GM12878 (cell line): ENCODE data around the gene EMC1. TPM values are rescaled to one million over a fixed set of nuclear protein-coding genes. Genes with fewer than 3 reads are reported as not detected.
A peak's percentile ranks its signal among the peaks of the same experiment; 100 is the strongest.

Experiments
- ATAC-seq: fragments of 200-7000 bp; cut with Tn5 transposase; 3 replicates; pipeline ENCODE4 v1.9.1; 2020; ENCODE audit warnings: mild to moderate bottlenecking, moderate library complexity
- BruUV-seq: library from RNA; stranded (reverse); fragments of 400-500 nt; replicated peaks from 2 replicates; lab custom pipeline; 2021; lab: Mats Ljungman, UMichigan
- CTCF ChIA-PET: fragments of 300-600 bp; sonication (Branson Sonifier 250); formaldehyde crosslinking; extraction: SDS; loops from one replicate; lab custom pipeline; 2021; ENCODE audit warnings: inconsistent platforms; lab: Yijun Ruan, JAX
- POLR2A ChIA-PET: fragments of 350-600 bp; formaldehyde crosslinking; extraction: SDS; loops from one replicate; lab custom pipeline; 2021; ENCODE audit warnings: inconsistent platforms; lab: Charles Lee
- RAD21 ChIA-PET: fragments of 300-600 bp; sonication (Branson Sonifier 250); formaldehyde crosslinking; loops from one replicate; lab custom pipeline; 2023; ENCODE audit warnings: antibody characterized with exemption; ENCODE audit not compliant: unreplicated experiment; lab: Charles Lee
- SMC1A ChIA-PET: fragments of 300-600 bp; sonication (Branson Sonifier 250); formaldehyde crosslinking; loops from one replicate; lab custom pipeline; 2023; ENCODE audit not compliant: unreplicated experiment, uncharacterized antibody; lab: Charles Lee
- DNase-seq: peaks from one replicate; pipeline ENCODE4 v3.0.0-alpha.2; 2011; ENCODE audit warnings: low read depth, low spot score
- FAIRE-seq: peaks from 3 replicates; lab custom pipeline; 2011; peaks lifted over from hg19 to GRCh38; lab: Jason Lieb, UNC
- H2AFZ ChIP-seq: 2 replicates; pipeline ENCODE4 v1.6.0; 2011; ENCODE audit warnings: low read depth, low read length, control low read depth; ENCODE audit not compliant: control insufficient read depth
- H3K27ac ChIP-seq: 2 replicates; pipeline ENCODE4 v1.5.1; 2011; ENCODE audit warnings: control low read depth; ENCODE audit not compliant: control insufficient read depth, insufficient read depth
- H3K27me3 ChIP-seq, 2 experiments: replicated peaks in 1 of 2; 2 replicates each; pipeline versions ENCODE4 v1.6.0 to v1.6.1; 2011; ENCODE audit warnings: low read length in 1 of 2; ENCODE audit not compliant: control insufficient read depth in 2 of 2, insufficient read depth in 2 of 2
- H3K36me3 ChIP-seq, 2 experiments: 2 replicates each; pipeline ENCODE4 v1.5.1; 2011; ENCODE audit warnings: low read length in 1 of 2; ENCODE audit not compliant: control insufficient read depth in 2 of 2, insufficient read depth in 2 of 2
- H3K4me1 ChIP-seq: 2 replicates; pipeline ENCODE4 v1.6.1; 2011; ENCODE audit warnings: mild to moderate bottlenecking, low read length, moderate library complexity, mixed read lengths; ENCODE audit not compliant: control insufficient read depth, insufficient read depth
- H3K4me2 ChIP-seq: 2 replicates; pipeline ENCODE4 v1.6.0; 2011; ENCODE audit warnings: control low read depth; ENCODE audit not compliant: control insufficient read depth, insufficient read depth
- H3K4me3 ChIP-seq: fragments of 200-600 bp; sonication (generic); 2 replicates; pipeline ENCODE4 v1.5.1; 2016
- H3K79me2 ChIP-seq: 2 replicates; pipeline ENCODE4 v1.6.0; 2011; ENCODE audit warnings: low read length; ENCODE audit not compliant: control insufficient read depth, insufficient read depth
- H3K9ac ChIP-seq: 2 replicates; pipeline ENCODE4 v1.8.0; 2011; ENCODE audit warnings: low read length, control low read depth, mixed read lengths; ENCODE audit not compliant: control insufficient read depth, insufficient read depth
- H3K9me3 ChIP-seq: replicated peaks from 3 replicates; pipeline ENCODE4 v1.5.1; 2011; ENCODE audit warnings: mild to moderate bottlenecking, low read length; ENCODE audit not compliant: control insufficient read depth, insufficient read depth
- H4K20me1 ChIP-seq: 2 replicates; pipeline ENCODE4 v1.6.0; 2011; ENCODE audit not compliant: control insufficient read depth, insufficient read depth
- MYC ChIP-seq: IDR thresholded peaks from 2 replicates; pipeline ENCODE4 v1.6.1; 2011; ENCODE audit warnings: mild to moderate bottlenecking, low read length, moderate library complexity, inconsistent platforms; ENCODE audit not compliant: insufficient read depth, insufficient replicate concordance, insufficient read length, severe bottlenecking
- POLR2A ChIP-seq: IDR thresholded peaks from 2 replicates; pipeline ENCODE4 v1.6.1; 2011; ENCODE audit warnings: low read depth, mild to moderate bottlenecking, low read length
- SUZ12 ChIP-seq: fragments of 200-600 bp; sonication (generic); IDR thresholded peaks from one replicate; pipeline ENCODE4 v1.6.1; 2018; ENCODE audit warnings: antibody characterized with exemption, mild to moderate bottlenecking; ENCODE audit not compliant: unreplicated experiment
- ZNF24 ChIP-seq: fragments of 450-650 bp; IDR thresholded peaks from 2 replicates; pipeline ENCODE4 v1.6.1; 2017; ENCODE audit warnings: antibody characterized with exemption, mild to moderate bottlenecking
- WGBS: methylation state at CpG from one replicate; pipeline ENCODE4 v1.1.6; 2016; ENCODE audit warnings: low lambda C conversion rate; ENCODE audit not compliant: insufficient replicate concordance, insufficient coverage; ENCODE audit errors: missing lambda C conversion rate; 5-methylcytosine and 5-hydroxymethylcytosine counted together
- in situ Hi-C: fragments of 300-500 bp; cut with MboI; formaldehyde crosslinking; loops from 9 replicates; pipeline ENCODE4 v1.14.3; 2018; ENCODE audit warnings: mixed read lengths
- intact Hi-C: fragments of 100-400 bp; cut with micrococcal nuclease; formaldehyde crosslinking; loops from one replicate; pipeline ENCODE4 v1.14.2; 2022; ENCODE audit not compliant: unreplicated experiment
- polyA plus RNA-seq, 11 experiments: library from polyadenylated mRNA; depleted of rRNA in 4 of 11; unstranded in 6 of 11; stranded (reverse) in 5 of 11; fragments of >200 nt; fragmentation: Nextera tagmentation in 4 of 11; fragmentation: Illumina TruSeq in 1 of 11; extraction: Ambion mirVana in 4 of 11; extraction: Trizol in 1 of 11; gene quantifications; 1 replicate in 1 of 11; 2 replicates in 10 of 11; pipeline versions ENCODE4 v1.2.1 to v1.2.3, GENCODE V29; 2011 to 2016; ENCODE audit warnings: inconsistent platforms in 2 of 11, missing spikeins in 2 of 11, low read depth in 1 of 11
- total RNA-seq, 4 experiments: library from RNA; depleted of rRNA in 3 of 4; stranded (reverse); fragments of >200 nt in 3 of 4; fragmentation: Illumina TruSeq in 1 of 4; extraction: Trizol in 1 of 4; gene quantifications; 2 replicates each; pipeline versions ENCODE4 v1.2.1 to v1.2.3, GENCODE V29; 2013 to 2021

EMC1 gene
- total and polyA plus RNA-seq, 10 of the 15 experiments (the other 5 are each of a cell fraction or from before 2014, with no cell fraction given): 12.2 to 43.6 (median 20.6) TPM

DNA sequence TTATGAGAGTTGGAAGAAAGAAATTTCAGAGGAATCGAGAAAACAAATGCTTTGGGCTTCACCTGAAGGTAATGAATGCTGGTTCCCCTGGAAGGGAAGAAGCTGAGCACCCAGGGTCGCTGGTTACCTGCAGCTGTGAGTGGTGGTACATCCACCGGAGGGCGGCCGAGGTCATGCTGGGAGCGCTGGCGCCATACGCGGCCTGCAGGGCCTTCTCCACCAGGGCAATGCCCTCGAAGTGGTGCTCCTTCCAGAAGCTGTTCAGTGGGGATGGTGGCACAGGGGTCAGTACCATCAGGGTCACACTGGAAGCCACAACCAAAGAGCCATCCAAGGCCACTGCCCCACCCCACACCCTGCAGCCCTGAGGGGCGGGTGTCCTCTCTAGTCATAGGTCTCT is 17.1 kb upstream of the EMC1 start:
- BruUV-seq: no TSS peak
- no peak for FAIRE-seq
- no peaks in the 10 kb centered on the region for H3K9me3 ChIP-seq
- no peaks in the 10 kb centered on the region for H4K20me1 ChIP-seq
- CTCF ChIA-PET: interaction anchor here (1.2 to 1.3 kb wide), 3 partner anchors 385 to 392 kb away, joined by 3 to 4 read pairs (median 3); no protein-coding TSS in a partner anchor
- no peak overlapping the region for H3K27ac ChIP-seq
- intact Hi-C loops: no loop called here
- no peak overlapping the region for H2AFZ ChIP-seq
- no peak for TF ChIP-seq SUZ12
- TF ChIP-seq ZNF24: no peak
- TF ChIP-seq, all 136 proteins: peak for 0
- H3K4me2 ChIP-seq: no peak overlapping the region
- WGBS: 53% methylated on average over 11 of the region's 11 CpGs
- DNase-seq (no peak), ATAC-seq (no peak)
- POLR2A ChIA-PET: interaction anchor here (0.6 kb wide), 1 partner anchor 78 kb away, joined by 3 read pairs; no protein-coding TSS in a partner anchor
- H3K79me2 ChIP-seq: no peaks in the 10 kb centered on the region
- RAD21 ChIA-PET: interaction anchor here (1.2 kb wide), 1 partner anchor 386 kb away, joined by 5 read pairs; no protein-coding TSS in a partner anchor
- H3K36me3 ChIP-seq: no peaks in the 10 kb centered on the region
- no peaks in the 10 kb centered on the region for H3K4me1 ChIP-seq
- in situ Hi-C loops: no loop called here
- SMC1A ChIA-PET: interaction anchor here (1.2 kb wide), 1 partner anchor 20 kb away, joined by 3 read pairs; no protein-coding TSS in a partner anchor
- H3K9ac ChIP-seq: no peak overlapping the region
- H3K4me3 ChIP-seq: no peak overlapping the region
- no peaks in the 10 kb centered on the region for H3K27me3 ChIP-seq

DNA sequence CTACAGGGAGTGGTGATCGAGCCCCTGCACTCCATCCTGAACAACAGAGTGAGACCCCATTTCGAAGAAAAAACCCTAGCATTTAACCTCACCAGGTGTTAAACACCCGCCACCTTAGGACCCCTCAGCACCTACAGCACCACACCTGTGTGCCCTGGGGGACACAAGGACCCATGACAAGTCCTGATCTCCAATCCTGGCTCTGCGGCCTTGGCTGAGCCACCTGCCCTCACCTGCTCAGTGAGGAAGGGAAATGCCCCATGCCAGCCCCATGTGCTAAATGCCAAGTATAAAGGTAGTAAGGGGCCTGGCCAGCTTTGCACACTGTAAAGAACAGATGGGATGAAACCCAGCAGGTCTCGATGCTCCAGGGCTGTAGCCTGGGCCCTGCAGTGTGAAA is 11.4 kb upstream of the EMC1 start:
- peak; percentile 32; the same call in 1 of the 2 replicates for TF ChIP-seq POLR2A
- TF ChIP-seq MYC: no peak
- H3K9me3 ChIP-seq: no peaks in the 10 kb centered on the region
- peak; percentile 17 for ATAC-seq
- no peak overlapping the region for H3K4me3 ChIP-seq
- in situ Hi-C loops: no loop called here
- intact Hi-C loops: no loop called here
- FAIRE-seq: no peak
- H4K20me1 ChIP-seq: no peaks in the 10 kb centered on the region
- peaks cover 19 to 22% of the 10 kb centered on the region in 2 experiments; a peak in 3 of 4 replicates for H3K36me3 ChIP-seq
- ChIA-PET RAD21 (no interaction called here), POLR2A (no interaction called here), CTCF (no interaction called here), SMC1A (no interaction called here)
- no peak overlapping the region for H3K9ac ChIP-seq
- H3K4me1 ChIP-seq: no peaks in the 10 kb centered on the region
- BruUV-seq: no TSS peak
- H3K27me3 ChIP-seq: no peaks in the 10 kb centered on the region
- H3K79me2 ChIP-seq: no peaks in the 10 kb centered on the region
- no peak overlapping the region for H2AFZ ChIP-seq
- no peak for DNase-seq
- no peak overlapping the region for H3K4me2 ChIP-seq
- no peak overlapping the region for H3K27ac ChIP-seq
- 76% methylated on average over 5 of the region's 5 CpGs for WGBS
